ENCODE data around the gene COPB2.
A peak's percentile ranks its signal among the peaks of the same experiment; 100 is the strongest.

COPB2 gene

DNA sequence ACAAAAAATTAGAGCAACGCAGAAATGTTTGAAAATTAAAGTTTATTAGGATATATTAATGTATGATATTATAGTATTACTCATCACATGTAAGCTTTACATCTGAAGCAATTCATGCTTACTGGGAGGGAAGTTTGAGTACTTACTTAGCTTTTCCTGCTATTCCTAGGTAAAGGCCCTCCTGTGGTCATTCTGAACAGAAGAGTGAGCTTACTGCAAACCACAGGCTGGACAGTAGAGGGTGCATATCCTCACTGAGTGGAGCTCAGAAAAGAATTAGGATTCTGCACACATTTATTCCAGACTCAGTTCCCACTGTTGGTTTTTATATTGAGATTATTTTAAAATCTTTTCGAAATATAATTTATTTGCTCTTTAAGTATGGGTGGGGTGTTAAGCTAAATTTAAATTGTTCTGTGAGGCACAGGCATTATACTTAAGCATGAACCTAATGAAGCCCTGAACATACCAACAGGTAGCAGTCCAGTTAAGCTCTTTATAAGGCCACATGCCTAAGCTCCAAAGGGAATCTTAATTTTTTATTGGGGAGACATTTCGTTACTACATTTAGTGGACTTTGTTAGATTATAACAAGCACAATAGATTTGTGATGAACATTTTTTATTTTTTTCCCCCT, 35.4 kb downstream of the COPB2 start:
- TF ChIP-seq, protein P1, sequence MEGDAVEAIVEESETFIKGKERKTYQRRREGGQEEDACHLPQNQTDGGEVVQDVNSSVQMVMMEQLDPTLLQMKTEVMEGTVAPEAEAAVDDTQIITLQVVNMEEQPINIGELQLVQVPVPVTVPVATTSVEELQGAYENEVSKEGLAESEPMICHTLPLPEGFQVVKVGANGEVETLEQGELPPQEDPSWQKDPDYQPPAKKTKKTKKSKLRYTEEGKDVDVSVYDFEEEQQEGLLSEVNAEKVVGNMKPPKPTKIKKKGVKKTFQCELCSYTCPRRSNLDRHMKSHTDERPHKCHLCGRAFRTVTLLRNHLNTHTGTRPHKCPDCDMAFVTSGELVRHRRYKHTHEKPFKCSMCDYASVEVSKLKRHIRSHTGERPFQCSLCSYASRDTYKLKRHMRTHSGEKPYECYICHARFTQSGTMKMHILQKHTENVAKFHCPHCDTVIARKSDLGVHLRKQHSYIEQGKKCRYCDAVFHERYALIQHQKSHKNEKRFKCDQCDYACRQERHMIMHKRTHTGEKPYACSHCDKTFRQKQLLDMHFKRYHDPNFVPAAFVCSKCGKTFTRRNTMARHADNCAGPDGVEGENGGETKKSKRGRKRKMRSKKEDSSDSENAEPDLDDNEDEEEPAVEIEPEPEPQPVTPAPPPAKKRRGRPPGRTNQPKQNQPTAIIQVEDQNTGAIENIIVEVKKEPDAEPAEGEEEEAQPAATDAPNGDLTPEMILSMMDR (IDR thresholded peaks at IDR 0.05; ENCODE audit: borderline replicate concordance, extremely low read depth, low read length, poor library complexity, severe bottlenecking) = peak; percentile 44
- TF ChIP-seq EZH2 (IDR thresholded peaks at IDR 0.05; ENCODE audit: borderline replicate concordance, low read depth, low read length, severe bottlenecking) = no peak
- Histone ChIP-seq H4K20me1 (ENCODE audit: insufficient read depth, low read length) (no peaks in the 10 kb centered on the region), H3K4me1 (ENCODE audit: insufficient read depth, low read length) (no peaks in the 10 kb centered on the region), H3K27me3 (ENCODE audit: insufficient read depth, low read length, poor library complexity) (no peaks in the 10 kb centered on the region), H3K27ac (ENCODE audit: low read length) (no peak overlapping the region), H3K36me3 (ENCODE audit: insufficient read depth, low read length) (peaks cover 93% of the 10 kb centered on the region), H3K9ac (ENCODE audit: low read depth, low read length) (no peak overlapping the region), H2AFZ (ENCODE audit: low read depth, low read length) (no peak overlapping the region), H3K4me3 (ENCODE audit: low read depth in 1 of 2, low read length in 2 of 2) (no peak overlapping the region), H3K4me2 (ENCODE audit: insufficient read depth, low read length) (no peak overlapping the region), H3K79me2 (ENCODE audit: insufficient read depth, low read length) (peaks cover 2% of the 10 kb centered on the region; the same call in 1 of the 2 replicates), H3K9me3 (ENCODE audit: insufficient read depth, low read length, severe bottlenecking) (no peaks in the 10 kb centered on the region)
- ATAC-seq (ENCODE audit: insufficient read depth, low read depth) (peak; percentile 63), DNase-seq (no peak)

DNA sequence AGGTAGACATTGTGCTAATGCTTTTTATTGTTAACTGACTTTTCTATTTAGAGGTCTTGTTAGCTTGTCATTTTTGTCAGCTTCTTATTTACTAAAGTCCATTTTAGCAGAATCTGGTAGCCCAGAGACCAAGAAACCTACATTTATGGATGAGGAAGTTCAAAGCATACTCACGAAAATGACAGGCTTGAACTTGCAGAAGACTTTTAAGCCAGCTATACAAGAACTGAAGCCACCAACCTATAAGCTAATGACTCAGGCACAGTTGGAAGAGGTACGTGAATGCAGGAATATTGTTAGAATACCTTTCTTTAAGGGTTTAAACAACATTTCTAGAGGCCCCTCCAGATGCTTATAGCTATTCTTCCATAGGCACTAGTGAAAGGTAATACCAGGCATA, 42.7 kb downstream of the COPB2 start:
- H3K9ac ChIP-seq (ENCODE audit: low read depth, low read length) = no peak overlapping the region
- peaks cover 23% of the 10 kb centered on the region for H3K79me2 ChIP-seq (ENCODE audit: insufficient read depth, low read length)
- no peak for ATAC-seq (ENCODE audit: insufficient read depth, low read depth)
- TF ChIP-seq, protein P1 (IDR thresholded peaks at IDR 0.05; ENCODE audit: borderline replicate concordance, extremely low read depth, low read length, poor library complexity, severe bottlenecking) = no peak
- TF ChIP-seq EZH2 (IDR thresholded peaks at IDR 0.05; ENCODE audit: borderline replicate concordance, low read depth, low read length, severe bottlenecking) = no peak
- H3K27ac ChIP-seq (ENCODE audit: low read length) = no peak overlapping the region
- H3K36me3 ChIP-seq (ENCODE audit: insufficient read depth, low read length) = peaks cover 49% of the 10 kb centered on the region
- H4K20me1 ChIP-seq (ENCODE audit: insufficient read depth, low read length) = no peaks in the 10 kb centered on the region
- H3K4me3 ChIP-seq (ENCODE audit: low read depth in 1 of 2, low read length in 2 of 2) = no peak overlapping the region
- no peak for DNase-seq
- H3K4me1 ChIP-seq (ENCODE audit: insufficient read depth, low read length) = peaks cover 24% of the 10 kb centered on the region
- no peaks in the 10 kb centered on the region for H3K9me3 ChIP-seq (ENCODE audit: insufficient read depth, low read length, severe bottlenecking)
- H3K4me2 ChIP-seq (ENCODE audit: insufficient read depth, low read length) = no peak overlapping the region
- no peak overlapping the region for H2AFZ ChIP-seq (ENCODE audit: low read depth, low read length)
- H3K27me3 ChIP-seq (ENCODE audit: insufficient read depth, low read length, poor library complexity) = no peaks in the 10 kb centered on the region

DNA sequence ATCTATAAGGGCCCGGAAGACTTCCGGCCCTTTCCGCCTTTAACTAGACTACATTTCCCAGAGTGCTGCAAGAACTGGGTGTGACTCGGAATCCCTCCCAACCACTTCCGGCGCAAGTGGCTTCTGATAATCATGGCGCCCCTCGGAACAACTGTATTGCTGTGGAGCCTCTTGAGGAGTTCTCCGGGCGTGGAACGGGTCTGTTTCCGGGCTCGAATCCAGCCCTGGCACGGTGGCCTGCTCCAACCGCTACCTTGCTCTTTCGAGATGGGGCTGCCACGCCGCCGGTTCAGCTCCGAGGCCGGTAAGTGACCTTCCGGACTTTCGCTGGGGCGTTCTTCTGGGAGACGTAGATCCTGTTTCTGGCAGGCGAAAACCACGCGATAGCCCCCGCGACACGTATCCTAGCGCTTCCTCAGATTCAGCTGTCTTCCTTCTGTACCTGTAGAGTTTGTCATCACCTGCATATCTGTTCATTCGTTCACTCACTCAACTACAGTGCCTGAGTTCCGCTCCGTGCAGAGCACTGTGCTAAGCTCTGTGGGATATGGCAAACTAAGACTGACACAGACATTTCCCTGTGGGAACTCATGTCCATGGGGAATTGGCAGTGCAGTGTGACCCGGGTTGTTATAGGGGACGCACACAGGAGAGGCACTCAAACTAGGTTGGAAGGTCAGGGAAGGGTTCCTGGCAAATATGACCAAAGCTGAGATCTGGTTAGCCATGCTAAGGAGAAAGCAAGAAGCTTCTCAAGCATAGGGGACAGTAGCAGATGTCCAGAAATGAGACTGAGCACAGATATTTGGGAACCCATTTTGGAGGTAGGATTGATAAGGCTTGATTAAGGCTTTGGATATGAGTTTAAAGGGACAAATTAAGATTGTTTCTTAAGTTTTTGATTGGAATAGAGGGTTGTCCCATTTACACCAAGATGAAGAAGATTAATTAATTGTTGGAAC, 45.3 kb downstream of the COPB2 start, which contains the start of gene MRPS22:
Gene MRPS22, plus strand, starts transcription at position 126 of the 962 bp plus-strand sequence. Its CDS starts 7 bp downstream, at position 133.
- peak within 1 kb of the TSS; percentile 79 for H2AFZ ChIP-seq (ENCODE audit: low read depth, low read length)
- DNase-seq = peak; percentile 87
- TF ChIP-seq EZH2 (IDR thresholded peaks at IDR 0.05; ENCODE audit: borderline replicate concordance, low read depth, low read length, severe bottlenecking) = no peak
- TF ChIP-seq, protein P1 (IDR thresholded peaks at IDR 0.05; ENCODE audit: borderline replicate concordance, extremely low read depth, low read length, poor library complexity, severe bottlenecking) = no peak
- peak within 1 kb of the TSS; percentile 61 for H3K9ac ChIP-seq (ENCODE audit: low read depth, low read length)
- peak within 1 kb of the TSS; percentile 73 for H3K27ac ChIP-seq (ENCODE audit: low read length)
- H3K4me2 ChIP-seq (ENCODE audit: insufficient read depth, low read length) = peak within 1 kb of the TSS; percentile 77
- no peaks in the 10 kb centered on the region for H3K27me3 ChIP-seq (ENCODE audit: insufficient read depth, low read length, poor library complexity)
- H3K9me3 ChIP-seq (ENCODE audit: insufficient read depth, low read length, severe bottlenecking) = no peaks in the 10 kb centered on the region
- H3K4me3 ChIP-seq (ENCODE audit: low read depth in 1 of 2, low read length in 2 of 2) = peak within 1 kb of the TSS; percentile 53 to 80
- peaks cover 26% of the 10 kb centered on the region for H3K36me3 ChIP-seq (ENCODE audit: insufficient read depth, low read length)
- H4K20me1 ChIP-seq (ENCODE audit: insufficient read depth, low read length) = no peaks in the 10 kb centered on the region
- peaks cover 23% of the 10 kb centered on the region for H3K79me2 ChIP-seq (ENCODE audit: insufficient read depth, low read length)
- peaks cover 24% of the 10 kb centered on the region for H3K4me1 ChIP-seq (ENCODE audit: insufficient read depth, low read length)
- peak; percentile 98 for ATAC-seq (ENCODE audit: insufficient read depth, low read depth)

All from DND-41 (cell line).